NCI-H2196 (cell line): Measurements from ENCODE around the gene RC3H1.
A peak's percentile ranks its signal among the peaks of the same experiment; 100 is the strongest.
"Not testable (repeated sequence)": the region's sequence is repeated elsewhere in the genome, so short reads cannot be mapped to it uniquely, and the experiment has no call there.

Experiments
- DNase-seq: peaks from one replicate; lab custom pipeline; 2025; ENCODE audit not compliant: unreplicated experiment; lab: John Stamatoyannopoulos, UW

RC3H1 gene

DNA sequence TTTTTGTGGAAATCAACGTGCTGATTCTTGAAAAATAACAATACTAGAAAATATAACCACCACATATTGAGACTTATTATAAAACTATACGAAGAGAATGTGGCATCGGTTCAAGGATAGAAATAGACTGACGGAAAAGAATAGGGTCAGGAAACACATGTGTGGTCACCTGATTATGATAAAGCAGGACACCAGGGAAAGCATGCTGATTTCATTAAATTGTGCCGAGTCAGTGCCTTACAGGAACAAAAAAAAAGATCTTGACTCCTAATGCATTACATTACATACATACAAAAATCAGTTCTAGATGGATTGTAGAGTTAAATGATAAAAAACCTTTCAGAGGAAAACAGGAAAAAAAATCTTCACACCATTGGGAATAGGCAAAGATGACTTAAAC is 61.5 kb downstream of the RC3H1 start:
- DNase-seq, result no peak

GRCh38 chr1:173954179-173954578 is 68.0 kb downstream of the RC3H1 start:
- DNase-seq, result no peak

DNA sequence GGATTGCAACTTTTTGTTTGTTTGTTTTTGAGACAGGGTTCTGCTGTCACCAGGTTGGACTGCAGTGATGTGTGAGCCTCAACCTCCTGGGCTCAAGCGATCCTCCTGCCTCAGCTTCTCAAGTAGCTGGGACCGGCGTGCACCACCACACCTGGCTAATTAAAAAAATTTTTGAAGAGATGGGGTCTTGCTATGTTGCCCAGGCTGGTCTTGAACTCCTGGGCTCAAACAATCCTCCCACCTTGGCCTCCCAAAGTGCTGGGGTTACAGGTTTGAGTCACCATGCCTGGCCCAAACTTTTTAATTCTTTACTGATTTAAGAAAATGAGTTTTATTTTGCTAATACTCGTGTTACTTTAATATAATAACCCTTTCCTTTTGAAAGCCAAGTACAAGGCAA is 73.6 kb downstream of the RC3H1 start:
- DNase-seq, result no peak

DNA sequence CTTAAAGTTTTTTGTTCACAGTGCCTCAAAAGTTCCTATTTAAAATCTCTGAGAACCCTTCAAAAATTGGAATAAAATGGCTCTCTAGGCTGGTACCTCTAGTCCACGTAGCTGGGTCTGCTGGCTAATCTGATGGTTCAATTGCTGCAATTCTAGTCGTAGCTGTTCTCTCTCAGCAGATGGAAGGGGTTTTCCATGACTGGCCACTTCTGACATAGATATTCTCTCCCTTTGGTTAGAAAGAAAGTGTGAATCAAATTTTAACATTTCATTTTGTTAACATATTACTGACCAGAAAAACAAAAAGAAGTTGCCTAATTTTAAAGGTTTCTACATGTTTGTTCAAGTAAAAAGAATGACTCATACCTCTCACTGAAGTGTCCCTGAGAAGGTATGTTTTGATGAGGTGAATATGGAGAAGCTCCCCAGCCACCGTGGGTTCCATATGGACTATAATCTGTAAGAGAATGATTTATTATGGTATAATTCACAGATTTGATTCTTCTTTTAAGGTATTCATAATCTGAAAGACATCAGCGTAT is 75.7 kb downstream of the RC3H1 start:
- DNase-seq, result no peak

GRCh38 chr1:173937062-173937461 is 85.1 kb downstream of the RC3H1 start:
- DNase-seq, result no peak

GRCh38 chr1:173934440-173934839 is 87.7 kb downstream of the RC3H1 start:
- no peak for DNase-seq

- DNase-seq, result not testable (repeated sequence)
Measured at GRCh38 chr1:173930541-173930940, 91.6 kb downstream of the RC3H1 start.

- no peak for DNase-seq
Measured at GRCh38 chr1:173925306-173926242, 96.6 kb downstream of the RC3H1 start.

- no peak for DNase-seq
Measured at GRCh38 chr1:173920861-173921260, 101.3 kb downstream of the RC3H1 start.

DNA sequence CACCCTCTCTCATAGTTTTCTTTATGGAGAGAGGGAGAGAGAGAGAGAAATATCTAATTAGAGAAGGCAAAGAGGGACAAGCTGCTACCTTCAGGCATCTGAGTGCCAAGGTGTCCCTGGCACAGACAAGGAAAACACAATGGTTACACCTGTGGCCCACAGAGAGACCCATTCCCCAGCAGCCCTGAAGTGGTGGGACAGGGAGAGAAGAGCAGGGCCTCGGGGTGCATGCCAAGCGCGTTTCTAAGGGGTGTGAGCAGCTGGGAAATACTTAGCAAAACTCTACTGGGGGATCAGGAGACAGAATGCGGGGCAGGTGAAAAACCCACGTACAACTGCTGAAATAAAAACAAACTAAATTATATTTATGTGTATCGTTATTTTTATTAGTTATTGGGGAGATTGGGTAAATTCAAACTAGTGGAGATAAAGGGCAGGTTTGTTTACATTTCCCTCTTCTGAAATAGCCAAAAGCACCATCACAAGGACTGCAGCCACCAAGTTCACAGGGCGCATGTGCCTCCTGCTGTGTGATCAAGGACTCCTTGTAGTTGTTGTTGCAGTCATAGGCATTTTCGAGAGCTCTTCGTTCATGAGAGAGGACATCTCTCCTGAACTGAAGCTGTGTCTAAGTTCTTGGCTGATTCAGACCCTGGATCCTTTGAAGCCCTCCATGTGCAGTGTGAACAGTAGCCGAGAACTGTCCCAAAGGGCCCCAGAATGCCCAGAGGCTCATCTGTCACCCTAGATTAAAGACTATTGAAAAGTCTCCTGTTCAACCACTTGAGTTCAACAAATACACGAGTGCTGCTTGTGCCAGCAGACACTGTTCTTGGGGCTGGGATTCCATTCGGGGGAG is 104.3 kb downstream of the RC3H1 start:
- DNase-seq, result no peak

DNA sequence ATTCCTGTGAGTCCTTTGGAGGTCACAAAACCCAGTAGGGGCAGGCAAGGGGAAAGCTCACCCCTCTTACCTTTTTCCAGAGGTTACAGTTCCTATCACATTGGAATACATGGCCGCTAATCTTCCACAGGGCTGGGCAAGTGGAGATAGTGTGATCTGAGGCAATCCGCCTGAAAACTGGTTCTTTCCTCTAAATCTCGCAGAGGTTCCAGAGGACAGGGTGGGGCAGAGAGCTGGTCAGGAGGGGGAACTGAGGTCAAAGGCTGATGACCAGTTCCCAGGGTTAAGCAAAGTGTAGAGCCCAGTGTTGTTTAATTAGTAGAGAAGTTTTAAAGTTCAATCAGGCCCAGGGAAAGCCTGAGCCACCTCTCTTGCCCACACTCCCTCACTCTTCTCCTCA is 105.0 kb downstream of the RC3H1 start, which contains the start of gene SERPINC1:
Gene SERPINC1, minus strand, starts transcription at position 179 of the 400 bp plus-strand sequence. Its CDS starts 68 bp downstream, at position 111.
- no peak for DNase-seq

GRCh38 chr1:173916667-173917066 is 105.5 kb downstream of the RC3H1 start:
- no peak for DNase-seq

DNA sequence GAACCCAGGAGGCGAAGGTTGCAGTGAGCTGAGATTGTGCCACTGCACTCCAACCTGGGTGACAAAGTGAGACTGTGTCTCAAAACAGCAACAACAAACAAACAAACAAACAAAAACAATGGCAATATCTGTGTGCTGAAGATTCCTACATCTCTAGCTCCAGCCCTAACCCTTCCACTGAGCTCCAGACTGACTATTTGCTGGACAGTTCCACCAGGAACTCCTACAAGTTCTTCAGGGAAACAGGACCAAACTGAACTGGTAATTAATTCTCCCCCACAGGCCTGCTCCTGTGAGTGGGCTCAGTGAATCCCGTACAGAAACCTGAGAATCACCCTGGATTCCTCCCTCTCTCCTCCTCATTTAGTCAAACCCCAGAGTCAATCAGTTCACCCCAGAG is 106.6 kb downstream of the RC3H1 start:
- DNase-seq, result no peak

DNA sequence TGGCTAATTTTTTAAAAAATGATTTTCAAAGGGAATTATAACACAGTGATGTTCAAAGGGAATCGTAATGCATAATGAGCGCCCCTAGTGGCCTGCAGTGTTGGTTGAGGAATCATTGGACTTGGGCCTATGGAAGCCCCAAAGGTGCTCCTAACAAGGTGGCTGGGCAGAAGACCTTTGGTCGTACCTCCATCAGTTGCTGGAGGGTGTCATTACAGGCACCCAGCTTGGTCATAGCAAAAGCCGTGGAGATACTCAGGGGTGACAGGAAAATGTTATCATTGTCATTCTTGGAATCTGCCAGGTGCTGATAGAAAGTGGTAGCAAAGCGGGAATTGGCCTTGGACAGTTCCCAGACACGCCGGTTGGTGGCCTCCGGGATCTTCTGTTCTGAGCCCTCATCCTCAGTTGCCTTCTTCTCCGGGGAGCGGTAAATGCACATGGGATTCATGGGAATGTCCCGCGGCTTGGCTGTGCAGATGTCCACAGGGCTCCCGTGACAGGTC is 107.7 kb downstream of the RC3H1 start:
- DNase-seq, result peak; percentile 2

- no peak for DNase-seq
Measured at GRCh38 chr1:173913111-173913510, 109.0 kb downstream of the RC3H1 start.

- no peak for DNase-seq
Measured at GRCh38 chr1:173903827-173904531, 118.2 kb downstream of the RC3H1 start.

GRCh38 chr1:173900992-173901391 is 121.2 kb downstream of the RC3H1 start:
- DNase-seq, result no peak

DNA sequence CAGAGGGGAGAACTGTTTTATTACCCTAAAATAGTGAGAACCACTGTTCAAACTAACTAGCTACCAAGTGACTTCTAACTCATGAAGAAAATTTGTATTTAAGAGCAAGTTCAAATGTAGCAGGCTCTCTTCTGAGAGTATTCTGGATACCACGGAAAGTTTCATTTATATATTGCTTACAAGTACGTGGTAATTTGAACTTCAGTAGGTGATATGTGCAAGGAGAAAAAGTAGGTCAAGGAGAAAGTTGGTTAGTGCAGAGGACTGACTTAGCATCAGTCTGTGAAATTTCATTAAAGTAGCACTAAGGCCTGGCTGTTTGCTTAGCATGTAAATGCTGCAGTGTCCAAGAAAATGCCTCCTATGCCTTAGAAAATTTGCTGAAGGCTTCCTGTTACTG is 121.7 kb downstream of the RC3H1 start:
- DNase-seq, result no peak

GRCh38 chr1:173894189-173894588 is 128.0 kb downstream of the RC3H1 start:
- DNase-seq, result no peak

DNA sequence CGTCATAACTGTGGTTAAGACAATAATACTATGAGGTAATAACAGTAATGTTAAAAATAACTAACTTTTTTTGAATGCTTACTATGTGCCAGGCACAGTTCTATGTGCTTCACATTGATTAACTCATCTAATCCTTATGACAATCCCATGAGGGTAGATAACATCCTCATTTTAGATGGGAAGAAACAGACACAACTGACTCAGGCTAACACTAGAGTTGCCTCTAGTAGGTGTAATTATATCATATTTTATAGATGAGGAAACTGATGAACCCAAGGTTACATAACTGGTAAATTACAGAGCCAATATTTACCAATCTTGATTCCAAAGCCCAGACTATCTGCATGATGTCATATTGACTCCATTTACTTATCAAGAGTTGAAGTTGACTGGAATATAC is 128.5 kb downstream of the RC3H1 start:
- no peak for DNase-seq

GRCh38 chr1:173889885-173890284 is 132.3 kb downstream of the RC3H1 start:
- DNase-seq, result no peak
